Astrocyte of the cerebellum (primary cell): Measurements from ENCODE around the gene SYNM.

Experiments
- DNase-seq: peaks from one replicate; pipeline ENCODE4 v3.0.0-alpha.2; 2011; ENCODE audit warnings: low read depth
- H3K4me3 ChIP-seq: 2 replicates; pipeline ENCODE4 v1.5.1; 2011; ENCODE audit warnings: mild to moderate bottlenecking, low read depth, low read length, moderate library complexity
- in situ Hi-C: cut with HindIII; loops from 2 replicates; pipeline ENCODE4 v1.10.0; 2017; ENCODE audit warnings: low sequenced_read_pairs
- TF ChIP-seq, protein P1 (sequence below): IDR thresholded peaks from 2 replicates; pipeline ENCODE4 v1.5.1; 2012; ENCODE audit warnings: low read length, low read depth, moderate library complexity, mild to moderate bottlenecking; ENCODE audit errors: missing control alignments

Gene SYNM

DNA sequence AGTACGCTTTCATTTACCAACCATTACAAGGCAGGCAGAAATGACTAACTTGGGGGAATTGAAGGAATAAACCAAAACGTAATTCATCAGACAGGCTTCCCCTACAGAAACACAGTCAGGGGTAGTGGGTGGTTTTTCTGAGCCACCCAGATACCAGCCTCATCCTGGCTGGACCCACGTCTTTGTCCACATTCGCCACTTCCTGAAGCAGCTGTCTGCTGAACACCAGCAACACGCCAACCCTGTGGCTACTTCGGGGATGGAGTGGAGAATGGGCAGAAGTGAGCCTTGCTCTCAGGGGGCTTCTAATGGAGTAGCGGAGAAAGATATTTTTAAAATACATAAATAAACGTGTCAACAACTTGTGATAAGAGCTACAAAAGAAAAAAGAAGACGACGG, 40.1 kb downstream of the SYNM start:
- H3K4me3 ChIP-seq = no peak overlapping the region
- DNase-seq = no peak
- in situ Hi-C loops = no loop called here
- TF ChIP-seq, protein P1, sequence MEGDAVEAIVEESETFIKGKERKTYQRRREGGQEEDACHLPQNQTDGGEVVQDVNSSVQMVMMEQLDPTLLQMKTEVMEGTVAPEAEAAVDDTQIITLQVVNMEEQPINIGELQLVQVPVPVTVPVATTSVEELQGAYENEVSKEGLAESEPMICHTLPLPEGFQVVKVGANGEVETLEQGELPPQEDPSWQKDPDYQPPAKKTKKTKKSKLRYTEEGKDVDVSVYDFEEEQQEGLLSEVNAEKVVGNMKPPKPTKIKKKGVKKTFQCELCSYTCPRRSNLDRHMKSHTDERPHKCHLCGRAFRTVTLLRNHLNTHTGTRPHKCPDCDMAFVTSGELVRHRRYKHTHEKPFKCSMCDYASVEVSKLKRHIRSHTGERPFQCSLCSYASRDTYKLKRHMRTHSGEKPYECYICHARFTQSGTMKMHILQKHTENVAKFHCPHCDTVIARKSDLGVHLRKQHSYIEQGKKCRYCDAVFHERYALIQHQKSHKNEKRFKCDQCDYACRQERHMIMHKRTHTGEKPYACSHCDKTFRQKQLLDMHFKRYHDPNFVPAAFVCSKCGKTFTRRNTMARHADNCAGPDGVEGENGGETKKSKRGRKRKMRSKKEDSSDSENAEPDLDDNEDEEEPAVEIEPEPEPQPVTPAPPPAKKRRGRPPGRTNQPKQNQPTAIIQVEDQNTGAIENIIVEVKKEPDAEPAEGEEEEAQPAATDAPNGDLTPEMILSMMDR = no peak

DNA sequence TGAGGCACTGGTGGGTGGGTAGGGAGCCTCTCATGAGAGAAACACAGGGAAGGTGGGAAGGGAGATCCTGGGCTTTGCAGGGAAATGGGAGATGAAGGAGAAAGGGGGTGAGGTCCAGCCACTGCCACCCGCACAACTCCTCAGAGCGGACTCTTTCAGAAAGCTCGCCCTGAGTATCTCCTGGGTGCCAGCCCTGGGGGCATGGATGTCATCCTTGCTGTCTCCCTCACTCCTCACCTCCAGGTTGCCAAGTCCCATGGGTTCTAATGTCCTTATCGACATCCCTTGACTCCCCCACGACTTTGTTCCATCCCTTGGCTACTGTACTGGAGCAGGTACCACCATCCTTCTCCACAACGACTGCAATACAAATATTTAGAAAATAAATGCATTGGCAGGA, 40.9 kb downstream of the SYNM start:
- DNase-seq = no peak
- no peak overlapping the region for H3K4me3 ChIP-seq
- in situ Hi-C loops = no loop called here
- TF ChIP-seq, protein P1 = no peak

DNA sequence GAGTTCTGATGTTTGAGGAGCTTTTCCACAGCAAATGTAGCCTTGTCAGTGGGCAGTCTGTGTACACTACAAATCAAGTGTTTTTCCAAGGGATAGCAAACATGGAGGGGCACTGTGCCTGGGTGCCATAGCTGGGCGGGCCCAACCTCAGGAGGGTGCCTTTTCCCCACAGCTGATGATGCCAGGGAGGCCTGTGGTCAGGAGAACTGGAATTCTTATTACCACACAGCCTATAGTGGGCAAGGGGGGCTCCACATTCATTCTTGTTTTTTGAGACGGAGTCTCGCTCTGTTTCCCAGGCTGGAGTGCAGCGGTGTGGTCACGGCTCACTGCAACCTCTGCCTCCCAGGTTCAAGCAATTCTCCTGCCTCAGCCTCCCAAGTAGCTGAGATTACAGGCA, 41.8 kb downstream of the SYNM start:
- TF ChIP-seq, protein P1 = no peak
- in situ Hi-C loops = no loop called here

DNA sequence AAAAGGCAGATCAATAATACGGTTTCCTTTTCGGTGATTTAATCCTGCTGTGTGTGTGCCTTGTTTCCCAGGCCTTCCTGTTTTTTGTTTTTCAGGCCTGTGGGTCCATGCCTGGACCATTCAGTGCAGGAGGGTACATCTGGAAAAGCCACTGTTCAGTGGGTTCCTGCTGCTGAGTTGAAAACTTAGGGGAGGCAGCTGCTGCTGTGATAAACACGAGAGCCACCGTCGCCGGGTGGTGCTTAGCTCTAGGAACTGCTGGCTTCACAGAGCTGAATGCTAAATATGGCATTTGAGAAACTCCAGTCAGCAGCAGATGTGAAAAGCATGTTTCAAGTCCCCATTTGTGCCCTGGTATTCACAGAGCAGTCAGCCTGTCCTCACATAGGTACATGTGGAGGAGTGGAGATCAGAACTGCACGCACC, 44.0 kb downstream of the SYNM start:
- no peak overlapping the region for H3K4me3 ChIP-seq
- TF ChIP-seq, protein P1 = no peak
- in situ Hi-C loops = no loop called here
- no peak for DNase-seq

More for the DNA sequence above, 41.8 kb downstream of the SYNM start:
- H3K4me3 ChIP-seq = no peak overlapping the region
- no peak for DNase-seq

DNA sequence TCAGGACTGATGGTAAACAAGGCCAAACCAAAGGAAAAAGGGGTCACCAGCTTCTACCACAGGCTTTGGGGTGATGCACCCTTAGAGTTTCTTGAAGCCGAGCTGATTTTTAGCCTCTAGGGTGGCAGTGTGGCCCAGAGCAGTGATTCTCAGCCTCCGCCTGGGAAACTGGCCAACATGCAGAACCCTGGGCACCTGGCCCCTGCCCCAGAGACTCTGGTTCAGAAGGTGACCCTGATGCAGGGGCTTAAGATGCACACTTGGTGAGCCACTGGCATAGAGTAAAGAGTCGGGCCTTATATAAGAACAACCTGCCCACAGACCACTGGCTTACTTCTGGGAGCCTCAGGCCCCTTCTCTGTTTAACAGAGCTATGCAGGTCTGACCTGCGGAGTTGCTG, 44.5 kb downstream of the SYNM start:
- H3K4me3 ChIP-seq = no peak overlapping the region
- TF ChIP-seq, protein P1 = no peak
- in situ Hi-C loops = no loop called here
- no peak for DNase-seq

DNA sequence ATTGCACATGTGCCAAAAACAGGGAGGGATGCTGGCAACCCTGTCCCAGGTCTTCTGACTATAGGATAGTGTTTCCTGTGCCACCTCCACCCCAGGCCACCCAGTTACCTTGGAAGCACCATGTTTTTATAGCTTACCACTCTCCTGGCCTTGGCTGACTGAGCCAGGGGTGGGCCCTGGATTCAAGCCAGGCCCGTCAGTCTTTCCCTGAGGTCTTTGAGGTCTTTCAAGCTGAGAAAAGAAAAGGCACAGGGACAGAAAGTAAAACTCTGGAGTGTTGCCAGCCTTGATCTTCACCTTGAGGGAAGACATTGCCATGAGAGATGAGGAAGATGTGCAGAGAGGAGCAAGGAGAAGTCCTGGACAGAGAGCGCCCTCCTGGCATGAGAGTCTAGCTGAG, 46.3 kb downstream of the SYNM start:
- TF ChIP-seq, protein P1 = no peak
- no peak for DNase-seq
- in situ Hi-C loops = no loop called here
- H3K4me3 ChIP-seq = no peak overlapping the region

DNA sequence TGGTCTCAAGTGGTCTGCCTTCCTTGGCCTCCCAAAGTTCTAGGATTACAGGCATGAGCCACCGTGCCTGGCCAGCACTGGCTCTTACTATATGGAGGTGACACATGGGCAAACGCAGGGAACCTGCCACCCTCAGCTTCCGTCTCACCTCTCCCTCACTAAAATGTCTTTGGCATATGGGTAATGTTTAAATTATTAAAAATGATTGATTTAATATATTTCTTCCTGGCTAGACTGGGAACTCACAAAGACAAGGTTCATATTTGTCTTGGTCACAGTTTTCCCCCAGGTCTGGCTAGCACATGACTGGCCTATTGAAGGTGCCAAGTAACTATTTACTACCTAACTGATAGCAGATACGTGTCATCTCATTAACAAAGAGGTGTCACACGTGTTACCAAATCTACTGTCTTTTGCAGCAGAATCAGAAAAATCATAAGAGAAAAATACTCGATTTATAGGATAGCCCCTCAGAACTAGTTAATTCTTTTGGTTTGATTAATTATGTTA, 48.2 kb downstream of the SYNM start:
- in situ Hi-C loops = no loop called here
- no peak for DNase-seq
- no peak overlapping the region for H3K4me3 ChIP-seq
- TF ChIP-seq, protein P1 = no peak
